Limb (tissue), 2 donors: Measurements from ENCODE around the gene ZNF780A.
"Not testable (repeated sequence)": the region's sequence is repeated elsewhere in the genome, so short reads cannot be mapped to it uniquely, and the experiment has no call there.

Experiments
- DNase-seq, 2 donors: peaks; one replicate each; pipeline ENCODE4 v3.0.0-alpha.2; 2016; ENCODE audit errors: extremely low spot score in 2 of 2

ZNF780A gene

DNA sequence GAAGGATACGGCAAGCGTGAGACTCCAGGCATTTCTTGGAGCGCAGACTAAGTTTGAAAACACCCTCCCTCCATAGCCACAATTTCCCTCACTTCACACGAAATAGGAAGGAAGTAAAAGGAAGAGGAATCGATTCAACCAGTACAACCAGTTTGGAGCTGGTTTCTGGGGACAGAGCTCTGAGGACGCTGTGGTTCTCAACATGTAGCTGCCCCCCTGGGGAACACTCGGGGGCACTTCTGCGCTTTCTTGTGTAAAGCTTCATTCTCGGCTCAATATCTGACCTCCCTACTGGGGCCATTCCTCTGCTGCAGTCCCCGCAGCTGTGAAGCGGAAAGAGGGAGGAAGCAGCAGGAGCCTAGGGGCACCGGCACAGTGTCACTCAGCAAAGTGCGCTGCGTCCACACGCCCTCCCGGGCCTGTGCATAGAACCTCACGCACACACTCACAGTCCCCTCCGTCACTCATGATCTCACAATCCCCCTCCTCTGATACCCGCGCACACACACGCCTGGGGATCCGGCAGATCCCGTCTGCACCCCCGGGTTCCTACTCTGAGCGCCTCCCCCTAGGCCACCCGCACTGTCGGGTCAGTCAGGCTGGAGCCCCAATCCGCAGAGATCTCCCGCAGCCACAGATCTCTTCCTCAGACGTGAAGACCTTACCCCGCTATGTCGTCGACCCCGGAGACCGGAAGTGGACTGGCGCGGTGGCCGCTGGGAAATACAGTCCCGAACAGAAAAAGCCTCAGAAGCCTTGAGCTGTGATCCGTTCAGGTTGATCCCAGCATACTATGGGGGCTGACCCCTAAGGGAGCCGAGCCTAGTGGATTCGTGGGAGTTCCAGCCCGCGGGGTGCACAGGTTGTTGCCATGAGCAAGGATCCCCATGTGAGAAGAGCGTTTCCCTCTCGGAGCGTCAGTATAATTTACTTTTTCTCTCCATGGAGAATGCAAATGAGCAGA lies at the start of gene ZNF780A:
ZNF780A (minus strand) TSS at position 703 of the 964 bp plus-strand sequence. CDS start 6,190 bp downstream, outside the sequence.
- DNase-seq = peak; percentile 77 to 87

DNA sequence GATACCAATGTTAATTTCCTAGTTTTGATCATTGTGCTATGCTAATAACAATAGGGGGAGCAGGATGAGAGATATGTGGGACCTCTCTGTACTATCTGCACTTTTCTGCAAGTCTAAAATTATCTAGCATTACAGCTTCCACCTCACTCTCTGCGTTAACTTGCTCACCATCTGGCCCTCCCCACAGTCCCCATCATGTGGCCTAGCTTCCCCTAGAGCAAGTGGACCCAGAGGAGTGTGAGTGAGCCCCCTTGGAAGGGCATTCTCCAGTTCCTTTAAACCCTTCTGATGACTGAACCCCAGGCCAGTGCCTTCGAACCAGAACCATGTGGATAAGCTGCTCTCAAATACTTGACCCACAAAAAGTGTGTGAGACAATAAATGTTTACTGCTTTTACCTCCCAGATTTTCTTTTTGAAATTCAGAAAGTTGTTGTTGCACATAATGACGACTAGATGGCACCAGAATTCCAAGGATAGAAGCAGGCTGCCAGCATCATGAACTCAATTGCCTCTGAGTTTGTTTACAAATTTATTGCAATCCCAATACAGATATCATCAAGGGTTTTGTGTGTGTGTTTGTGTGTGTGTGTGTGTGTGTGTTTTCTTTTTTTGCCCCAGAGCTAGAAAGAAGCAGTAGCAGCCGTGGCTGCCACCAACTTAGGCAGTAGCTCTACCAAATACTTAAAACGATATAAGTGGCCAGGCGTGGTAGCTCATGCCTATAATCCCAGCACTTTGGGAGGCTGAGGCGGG lies 49.0 kb upstream of the ZNF780A start:
- DNase-seq = peak in 1 of 2 donors; percentile 67

DNA sequence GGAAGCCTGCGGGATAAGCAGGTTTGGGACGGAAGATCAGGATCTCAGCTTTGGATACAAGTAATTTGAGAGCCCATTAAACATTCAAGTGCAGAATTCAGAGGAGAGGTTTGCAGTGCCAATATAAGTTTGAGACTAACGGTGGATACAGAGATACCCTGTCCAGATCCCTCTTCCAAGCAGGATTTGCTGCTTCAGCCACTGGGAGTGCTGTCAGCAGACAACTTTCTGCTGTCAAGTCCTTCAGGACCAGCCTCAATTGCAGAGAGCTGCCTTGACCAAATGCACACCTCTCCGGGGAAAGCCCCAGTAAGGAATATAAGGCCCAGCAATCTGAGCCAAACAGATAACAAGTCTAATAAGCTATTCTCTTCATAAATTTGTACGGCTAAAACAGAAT lies 46.1 kb upstream of the ZNF780A start:
- no peak for DNase-seq

DNA sequence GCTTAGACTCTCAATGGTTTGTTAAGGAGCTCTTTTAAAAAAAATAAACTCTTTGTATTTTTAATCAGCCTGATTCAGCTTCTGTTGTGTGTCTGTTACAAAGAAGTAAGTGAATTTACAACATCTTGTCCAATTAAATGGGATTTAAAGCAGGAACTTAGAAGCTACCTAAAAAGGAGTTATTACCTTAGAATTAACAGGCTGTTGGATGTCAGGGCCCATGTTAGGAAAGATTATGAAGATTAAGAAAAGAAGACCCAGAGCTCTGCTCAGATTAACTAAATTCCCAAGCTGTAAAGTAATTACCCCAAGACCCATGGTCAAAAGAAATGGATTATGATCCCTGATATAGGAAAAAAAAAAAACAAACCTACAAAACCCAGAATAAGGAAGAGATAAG lies 44.1 kb upstream of the ZNF780A start:
- DNase-seq = no peak

DNA sequence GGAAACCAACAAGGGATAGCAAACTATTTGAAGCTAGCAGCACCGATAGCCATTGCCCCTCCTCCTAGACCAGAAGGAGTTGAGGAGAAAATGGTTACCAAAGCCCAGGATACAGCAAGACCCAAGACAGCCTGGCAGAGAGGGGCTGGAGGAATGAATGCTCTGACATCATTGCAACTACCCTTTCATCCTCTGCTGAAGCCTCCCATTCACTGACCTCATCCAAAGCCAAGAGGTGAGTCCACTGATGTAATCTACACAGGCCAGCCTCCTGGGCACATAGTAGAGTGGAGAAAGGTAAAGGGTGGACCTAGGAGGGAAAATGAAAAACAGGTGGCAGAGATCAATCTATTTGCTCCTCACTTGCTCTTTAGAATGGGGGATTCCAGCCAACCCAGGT lies 42.7 kb upstream of the ZNF780A start:
- DNase-seq = no peak

DNA sequence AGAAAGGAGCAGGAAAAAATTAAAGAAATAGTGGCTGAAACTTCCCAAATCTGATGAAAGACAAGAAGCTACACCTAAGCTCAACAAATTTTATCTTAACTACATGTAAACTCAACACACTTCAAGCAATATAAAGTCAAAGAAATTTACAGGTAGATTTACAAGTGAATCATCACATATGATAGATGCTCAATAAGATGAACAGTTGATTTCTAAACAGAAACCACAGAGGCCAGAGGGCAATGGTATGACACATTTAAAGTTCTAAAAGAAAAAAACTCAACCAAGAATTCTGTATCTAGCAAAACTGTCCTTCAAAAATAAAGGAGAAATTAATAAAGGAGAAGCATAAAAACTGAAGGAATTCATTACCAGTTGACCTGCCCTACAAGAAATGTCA lies 39.3 kb upstream of the ZNF780A start:
- DNase-seq = no peak

DNA sequence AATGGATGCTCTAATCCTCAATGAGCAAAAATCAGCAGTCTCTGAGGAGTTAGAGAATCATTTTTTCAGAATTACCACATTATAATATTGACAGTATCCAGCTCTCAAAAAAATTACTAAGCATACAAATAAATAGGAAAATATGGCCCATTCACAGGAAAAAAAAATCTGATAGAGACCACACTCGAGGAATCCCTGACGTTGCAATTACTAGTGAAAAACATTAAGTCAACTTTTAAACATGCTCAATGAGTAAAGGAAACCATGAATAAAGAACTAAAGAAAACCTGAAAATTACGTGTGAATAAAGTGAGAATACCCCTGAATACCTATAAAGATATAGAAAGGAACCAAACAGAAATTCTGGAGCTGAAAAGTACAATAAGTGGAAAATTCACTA lies 38.7 kb upstream of the ZNF780A start:
- no peak for DNase-seq

DNA sequence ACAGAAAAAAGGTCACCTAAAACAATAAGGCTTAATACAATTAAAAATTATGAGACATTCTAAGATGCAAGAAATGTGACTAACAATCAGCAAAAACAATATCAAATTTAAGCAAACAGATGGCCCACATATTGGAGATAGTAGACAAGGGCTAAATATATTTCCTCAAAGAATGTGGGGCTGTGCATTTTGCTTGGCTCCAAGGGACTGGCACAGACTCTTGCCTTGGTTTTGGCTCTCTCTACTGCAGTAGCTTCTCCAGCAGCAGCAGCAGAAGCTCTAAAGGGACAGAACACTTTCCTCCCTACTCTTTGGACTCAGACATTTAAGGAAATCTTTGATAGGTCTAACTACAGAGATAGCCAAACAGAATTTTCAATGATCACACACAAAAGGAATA lies 38.2 kb upstream of the ZNF780A start:
- no peak for DNase-seq

DNA sequence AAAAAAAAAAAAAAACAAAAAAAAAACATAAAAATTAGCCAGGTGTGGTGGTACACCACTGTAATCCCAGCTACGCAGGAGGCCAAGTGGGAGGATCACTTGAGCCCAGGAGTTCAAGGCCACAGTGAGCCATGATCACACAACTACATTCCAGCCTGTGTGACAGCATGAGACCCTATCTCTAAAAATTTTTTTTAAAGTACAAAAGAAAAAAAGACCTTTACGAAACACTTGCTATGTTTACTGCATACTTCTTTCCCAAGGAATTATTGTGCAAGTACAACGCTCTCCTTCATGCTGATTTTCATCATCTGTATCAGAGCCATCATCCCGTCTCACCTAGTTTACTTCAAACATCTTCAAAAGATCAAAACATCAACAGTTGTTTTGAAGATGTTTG lies 28.6 kb upstream of the ZNF780A start:
- DNase-seq = no peak

DNA sequence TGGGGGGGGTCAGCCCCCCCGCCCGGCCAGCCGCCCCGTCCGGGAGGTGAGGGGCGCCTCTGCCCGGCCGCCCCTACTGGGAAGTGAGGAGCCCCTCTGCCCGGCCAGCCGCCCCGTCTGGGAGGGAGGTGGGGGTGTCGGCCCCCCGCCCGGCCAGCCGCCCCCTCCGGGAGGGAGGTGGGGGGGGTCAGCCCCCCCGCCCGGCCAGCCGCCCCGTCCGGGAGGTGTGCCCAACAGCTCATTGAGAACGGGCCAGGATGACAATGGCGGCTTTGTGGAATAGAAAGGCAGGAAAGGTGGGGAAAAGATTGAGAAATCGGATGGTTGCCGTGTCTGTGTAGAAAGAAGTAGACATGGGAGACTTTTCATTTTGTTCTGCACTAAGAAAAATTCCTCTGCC lies 27.9 kb upstream of the ZNF780A start:
- not testable (repeated sequence) for DNase-seq

DNA sequence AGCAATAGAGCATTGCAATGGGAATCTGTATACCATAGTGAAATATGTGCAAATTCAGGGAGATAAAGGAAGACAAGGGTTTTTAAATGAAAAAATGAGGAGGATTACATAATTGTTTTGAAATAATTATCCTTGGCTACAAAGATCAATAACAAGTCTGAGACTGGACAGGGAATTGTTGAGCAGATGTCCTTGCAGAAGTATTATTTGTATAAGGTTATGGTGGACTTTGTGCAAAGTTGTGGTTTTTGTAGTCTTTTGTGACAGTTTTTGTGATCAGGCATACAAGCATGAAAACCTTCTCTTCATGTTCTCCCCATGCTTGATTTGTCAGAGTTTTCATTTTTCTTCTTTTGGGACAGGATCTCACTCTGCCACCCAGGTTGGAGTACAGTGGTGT lies 25.3 kb upstream of the ZNF780A start:
- no peak for DNase-seq

DNA sequence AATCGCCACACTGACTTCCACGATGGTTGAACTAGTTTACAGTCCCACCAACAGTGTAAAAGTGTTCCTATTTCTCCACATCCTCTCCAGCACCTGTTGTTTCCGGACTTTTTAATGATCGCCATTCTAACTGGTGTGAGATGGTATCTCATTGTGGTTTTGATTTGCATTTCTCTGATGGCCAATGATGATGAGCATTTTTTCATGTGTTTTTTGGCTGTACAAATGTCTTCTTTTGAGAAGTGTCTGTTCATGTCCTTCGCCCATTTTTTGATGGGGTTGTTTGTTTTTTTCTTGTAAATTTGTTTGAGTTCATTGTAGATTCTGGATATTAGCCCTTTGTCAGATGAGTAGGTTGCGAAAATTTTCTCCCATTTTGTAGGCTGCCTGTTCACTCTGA lies 23.4 kb upstream of the ZNF780A start:
- not testable (repeated sequence) for DNase-seq

DNA sequence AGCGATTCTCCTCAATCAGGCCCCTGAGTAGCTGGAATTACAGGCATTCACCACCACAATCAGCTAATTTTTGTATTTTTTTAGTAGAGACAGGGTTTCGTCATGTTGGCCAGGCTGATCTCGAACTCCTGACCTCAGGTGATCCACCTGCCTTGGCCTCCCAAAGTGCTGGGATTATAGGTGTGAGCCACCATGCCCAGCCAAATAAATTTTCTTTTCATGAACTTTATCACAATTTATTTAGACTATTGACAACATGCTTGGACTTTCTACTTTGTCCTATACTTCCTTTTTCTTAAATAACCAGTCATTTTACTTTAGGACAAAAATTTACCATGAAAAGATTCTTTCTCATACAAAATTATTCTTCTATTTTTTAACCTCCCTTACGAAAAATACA lies 21.5 kb upstream of the ZNF780A start:
- DNase-seq = not testable (repeated sequence)

DNA sequence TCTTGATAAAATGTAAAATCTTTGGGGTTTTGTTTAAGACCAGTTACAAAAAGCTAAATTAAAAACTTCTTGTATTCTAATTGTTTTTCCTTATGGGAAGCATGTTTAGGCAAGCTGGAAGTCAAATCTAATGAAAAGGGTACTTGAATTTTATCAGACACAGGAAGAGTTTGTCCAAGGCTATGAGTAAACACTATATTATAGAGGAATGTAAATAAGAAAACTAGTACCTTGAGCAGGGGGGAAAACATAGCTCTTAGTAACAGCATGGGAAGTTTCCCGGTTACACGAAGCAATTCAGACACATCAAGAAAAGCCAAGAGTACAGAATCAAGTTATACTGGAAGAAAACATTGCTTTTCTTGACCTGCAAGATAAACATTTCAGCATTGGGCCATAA lies 19.8 kb upstream of the ZNF780A start:
- no peak for DNase-seq

DNA sequence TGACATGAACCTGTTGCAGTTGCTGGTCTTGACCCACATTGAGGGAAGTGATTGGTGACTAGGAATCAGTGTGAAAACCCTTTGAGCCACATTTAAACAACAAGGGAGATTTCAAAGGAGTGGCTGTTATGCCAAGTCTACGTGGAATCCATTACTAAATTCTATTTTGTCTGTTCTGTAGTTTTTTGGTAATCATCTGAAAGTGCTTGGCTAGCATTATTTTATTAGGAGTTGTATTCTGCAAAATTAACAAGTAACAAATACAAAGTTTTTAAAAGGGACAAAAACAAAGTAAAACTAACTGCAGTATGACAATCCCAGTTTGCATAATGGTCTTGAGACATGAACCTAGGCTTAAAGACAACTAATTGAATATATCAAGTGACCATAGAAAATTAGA lies 14.0 kb upstream of the ZNF780A start:
- no peak for DNase-seq

DNA sequence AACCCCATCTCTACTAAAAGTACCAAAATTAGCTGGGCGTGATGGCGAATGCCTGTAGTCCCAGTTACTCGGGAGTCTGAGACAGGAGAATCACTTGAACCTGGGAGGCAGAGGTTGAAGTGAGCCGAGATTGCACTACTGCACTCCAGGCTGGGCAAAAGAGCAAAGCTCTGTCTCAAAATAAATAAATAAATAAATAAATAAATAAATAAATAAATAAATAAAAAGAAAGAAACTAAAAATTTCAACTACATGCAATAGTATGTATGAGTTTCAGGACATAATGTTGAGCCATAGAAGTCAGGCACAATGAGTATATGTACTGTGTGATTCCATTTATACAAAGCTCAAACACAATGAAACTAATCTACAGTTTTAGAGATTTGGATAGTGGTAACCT lies 12.9 kb upstream of the ZNF780A start:
- DNase-seq = no peak

DNA sequence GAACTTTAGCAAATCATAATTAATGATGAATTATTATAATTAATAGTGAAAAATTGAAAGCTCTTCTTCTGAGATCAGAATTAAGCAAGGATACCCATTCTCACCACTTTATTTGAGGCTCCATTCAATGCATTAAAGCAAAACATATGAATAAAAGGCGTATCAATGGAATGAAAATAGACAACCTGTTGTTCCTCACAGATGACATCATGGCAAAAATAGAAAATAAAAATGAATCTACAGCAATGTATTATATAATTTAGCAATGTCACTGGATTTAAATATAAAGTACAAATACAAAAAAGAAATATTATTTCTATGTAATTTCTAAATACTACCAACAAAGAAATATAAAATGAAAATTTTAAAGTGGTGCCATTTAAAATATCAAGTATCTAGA lies 11.1 kb upstream of the ZNF780A start:
- DNase-seq = no peak

DNA sequence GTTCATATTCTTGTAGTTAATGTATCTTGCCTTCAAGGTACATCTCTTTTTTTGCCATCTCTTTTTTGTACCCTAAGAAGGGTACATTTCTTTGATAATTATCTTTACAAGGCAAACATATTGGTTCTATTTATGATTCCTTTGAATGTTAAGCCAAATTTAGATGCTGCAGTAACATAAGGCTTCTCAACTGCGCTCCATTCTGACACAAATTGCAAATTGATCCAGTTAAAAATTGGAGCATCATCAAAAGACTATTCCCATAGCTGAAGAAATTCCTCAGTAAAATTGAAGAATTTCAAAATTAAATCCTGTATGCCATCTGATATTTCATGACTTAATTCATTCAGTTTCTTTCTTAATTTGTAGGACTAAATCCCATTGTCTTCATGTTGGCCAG lies 2.7 kb upstream of the ZNF780A start:
- DNase-seq = no peak

DNA sequence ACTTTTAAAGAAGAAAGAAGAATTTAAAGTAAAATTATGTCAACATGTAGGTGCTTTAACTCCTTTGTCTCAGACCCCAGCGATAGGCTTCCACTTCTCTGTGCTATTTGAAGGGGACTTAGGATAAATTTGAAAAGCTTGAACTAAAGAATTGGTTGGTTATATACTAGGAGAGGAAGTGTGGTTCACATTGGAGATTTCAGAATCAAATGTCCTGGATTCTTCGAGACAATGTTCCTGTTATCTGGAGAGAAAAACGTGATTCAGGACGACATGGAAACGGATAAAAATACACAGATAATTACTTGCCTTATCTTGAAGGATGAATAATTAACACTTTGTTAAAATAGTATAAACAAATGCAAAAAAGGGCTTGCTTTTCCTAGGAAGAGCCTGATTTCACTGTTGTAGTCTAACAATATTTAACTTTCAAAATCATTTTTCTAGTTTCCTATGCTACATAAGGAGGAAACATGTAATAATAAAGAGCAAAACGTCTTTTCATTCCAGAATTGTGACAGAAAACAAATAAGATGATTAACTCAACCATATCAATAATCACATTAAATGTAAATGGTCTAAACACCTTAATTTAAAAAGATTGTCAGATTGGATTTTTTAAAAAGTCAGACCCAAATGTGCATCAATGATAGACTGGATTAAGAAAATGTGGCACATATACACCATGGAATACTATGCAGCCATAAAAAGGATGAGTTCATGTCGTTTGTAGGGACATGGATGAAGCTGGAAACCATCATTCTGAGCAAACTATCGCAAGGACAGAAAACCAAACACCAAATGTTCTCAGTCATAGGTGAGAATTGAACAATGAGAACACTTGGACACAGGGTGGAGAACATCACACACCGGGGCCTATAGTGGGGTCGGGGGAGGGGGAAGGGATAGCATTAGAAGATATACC lies 724 bp upstream of the ZNF780A start:
- DNase-seq = no peak

DNA sequence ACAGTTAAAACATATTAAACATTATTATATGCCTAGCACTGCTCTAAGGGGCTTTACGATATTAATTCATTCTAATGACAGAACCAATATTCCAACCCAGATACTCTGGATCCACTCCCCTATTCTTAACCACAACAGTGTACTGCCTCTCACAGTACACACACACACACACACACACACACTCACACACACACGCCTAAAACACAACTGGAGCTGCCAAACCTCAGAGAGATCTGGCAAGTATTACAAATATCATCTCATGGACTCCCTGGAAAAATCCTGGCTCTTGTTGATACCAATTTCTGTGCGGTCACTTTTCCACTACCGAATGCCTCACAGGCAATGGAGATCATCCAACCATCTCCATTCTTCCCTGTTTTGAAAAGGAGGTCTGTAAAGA lies 1.3 kb downstream of the ZNF780A start:
- DNase-seq = peak in 1 of 2 donors; percentile 28

DNA sequence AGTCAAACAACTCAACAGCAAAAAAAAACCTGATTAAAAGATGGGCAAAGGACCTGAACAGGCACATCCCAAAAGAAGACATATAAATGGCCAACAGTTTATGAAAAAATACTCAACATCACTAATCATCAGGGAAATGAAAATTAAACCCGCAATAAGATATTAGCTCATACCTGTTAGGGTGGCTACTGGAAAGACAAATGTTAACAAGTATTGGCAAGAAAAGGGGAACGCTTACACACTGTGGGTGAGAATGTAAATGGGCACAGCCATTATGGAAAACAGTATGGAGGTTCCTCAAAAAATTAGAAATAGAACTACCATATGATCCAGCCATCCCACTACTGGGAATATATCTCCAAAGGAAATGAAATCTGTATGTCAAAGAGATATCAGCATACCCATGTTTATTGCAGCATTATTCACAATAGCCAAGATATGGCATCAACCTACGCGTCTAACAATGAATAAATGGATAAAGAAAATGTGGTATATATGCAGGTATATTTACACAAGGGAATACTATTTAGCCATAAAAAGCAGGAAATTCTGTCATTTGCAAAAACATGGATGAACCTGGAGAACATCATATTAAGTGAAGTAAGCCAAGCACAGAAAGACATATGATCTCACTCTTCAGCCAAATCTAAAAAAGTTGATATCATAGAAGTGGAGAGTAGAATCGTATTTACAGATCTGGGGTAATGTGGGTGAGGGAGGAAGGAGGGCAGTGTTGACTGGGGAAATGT lies 2.3 kb downstream of the ZNF780A start:
- no peak for DNase-seq
